GM23338 (cell line): ENCODE results near the gene SH3RF3.

ENCODE experiments used
- CREB1 ChIP-seq: fragments of 250-450 bp; sonication (Bioruptor Pico); IDR thresholded peaks from 2 replicates; pipeline ENCODE4 v1.5.0; 2020; ENCODE audit warnings: low read depth, mild to moderate bottlenecking, moderate library complexity
- CTCF ChIP-seq, 2 experiments: fragments of 200-600 bp in 1 of 2; sonication (generic) in 1 of 2; conservative IDR thresholded peaks; 2 replicates each; pipeline versions ENCODE4 v1.5.1 to v1.6.1; 2016 to 2017; ENCODE audit warnings: antibody characterized with exemption in 2 of 2, low read depth in 2 of 2, mild to moderate bottlenecking in 2 of 2, moderate library complexity in 1 of 2
- EZH2phosphoT487 ChIP-seq: fragments of 200-600 bp; sonication (generic); IDR thresholded peaks from one replicate; pipeline ENCODE4 v1.8.1; 2018; ENCODE audit warnings: antibody characterized with exemption; ENCODE audit not compliant: unreplicated experiment
- POLR2AphosphoS5 ChIP-seq: IDR thresholded peaks from 2 replicates; pipeline ENCODE4 v1.6.1; 2016; ENCODE audit warnings: antibody characterized with exemption, low read depth

GRCh38 chr2:109209941-109210340 lies 80.9 kb downstream of the SH3RF3 start:
- TF ChIP-seq CTCF (conservative IDR thresholded peaks at IDR 0.05; ENCODE audit: low read depth in 2 of 2) (no peak), EZH2phosphoT487 (no peak), CREB1 (CRISPR knock-in tag) (no peak), POLR2AphosphoS5 (no peak)
